GM12801 (cell line): Measurements from ENCODE around the gene PGM2.

ENCODE experiments used
- CTCF ChIP-seq: IDR thresholded peaks from one replicate; pipeline ENCODE4 v1.5.1; 2011; ENCODE audit warnings: control low read depth; ENCODE audit not compliant: insufficient read length; ENCODE audit errors: extremely low read depth

The PGM2 gene

GRCh38 chr4:37794056-37794455 is 32.4 kb upstream of the PGM2 start:
- no peak for TF ChIP-seq CTCF

- TF ChIP-seq CTCF: no peak
Measured at GRCh38 chr4:37795581-37796195, 30.8 kb upstream of the PGM2 start.

GRCh38 chr4:37797374-37797773 is 29.1 kb upstream of the PGM2 start:
- no peak for TF ChIP-seq CTCF

- no peak for TF ChIP-seq CTCF
Measured at GRCh38 chr4:37797923-37798322, 28.6 kb upstream of the PGM2 start.

GRCh38 chr4:37798616-37799015 is 27.9 kb upstream of the PGM2 start:
- no peak for TF ChIP-seq CTCF

GRCh38 chr4:37799941-37800554 is 26.4 kb upstream of the PGM2 start:
- no peak for TF ChIP-seq CTCF

- no peak for TF ChIP-seq CTCF
Measured at GRCh38 chr4:37802068-37802666, 24.3 kb upstream of the PGM2 start.
